ENCODE data around the gene HTR3C.

HTR3C gene

GRCh38 chr3:184039414-184039813, 13.4 kb upstream of the HTR3C start:
- TF ChIP-seq CTCF (IDR thresholded peaks at IDR 0.05) (no peak), ZFX (IDR thresholded peaks at IDR 0.05; ENCODE audit: borderline replicate concordance) (no peak)

GRCh38 chr3:184040010-184040409, 12.8 kb upstream of the HTR3C start:
- H3K27ac ChIP-seq = no peak overlapping the region
- TF ChIP-seq ZFX (IDR thresholded peaks at IDR 0.05; ENCODE audit: borderline replicate concordance) (no peak), CTCF (IDR thresholded peaks at IDR 0.05) (peak; percentile 33; the same call in 1 of the 2 replicates)

More at GRCh38 chr3:184039414-184039813, 13.4 kb upstream of the HTR3C start:
- no peak overlapping the region for H3K27ac ChIP-seq

- no peak for TF ChIP-seq ZFX (IDR thresholded peaks at IDR 0.05; ENCODE audit: borderline replicate concordance)
- TF ChIP-seq CTCF (IDR thresholded peaks at IDR 0.05) = no peak
- H3K27ac ChIP-seq = no peak overlapping the region
Observed at GRCh38 chr3:184042617-184043016, 10.2 kb upstream of the HTR3C start.

- no peak for TF ChIP-seq CTCF (IDR thresholded peaks at IDR 0.05)
- no peak overlapping the region for H3K27ac ChIP-seq
Observed at GRCh38 chr3:184045995-184046394, 6.9 kb upstream of the HTR3C start.

GRCh38 chr3:184050217-184050847, 2.5 kb upstream of the HTR3C start:
- H3K27ac ChIP-seq = no peak overlapping the region
- TF ChIP-seq ZFX (IDR thresholded peaks at IDR 0.05; ENCODE audit: borderline replicate concordance) = no peak
- TF ChIP-seq CTCF (IDR thresholded peaks at IDR 0.05) = no peak

- H3K27ac ChIP-seq = no peak overlapping the region
- TF ChIP-seq ZFX (IDR thresholded peaks at IDR 0.05; ENCODE audit: borderline replicate concordance) (no peak), CTCF (IDR thresholded peaks at IDR 0.05) (no peak)
Observed at GRCh38 chr3:184058029-184058428, 5.2 kb downstream of the HTR3C start.

GRCh38 chr3:184059424-184059823, 6.6 kb downstream of the HTR3C start:
- H3K27ac ChIP-seq = no peak overlapping the region
- TF ChIP-seq CTCF (IDR thresholded peaks at IDR 0.05) = no peak
- TF ChIP-seq ZFX (IDR thresholded peaks at IDR 0.05; ENCODE audit: borderline replicate concordance) = no peak

All from 22Rv1 (cell line).